Breast epithelium (tissue), 3 donors: ENCODE results near the gene GPR15.

Experiments
- CTCF ChIP-seq, 3 donors: fragments of 450-650 bp; IDR thresholded peaks; one replicate each; pipeline ENCODE4 v1.5.1; 2016 to 2017; ENCODE audit warnings: antibody characterized with exemption in 3 of 3, mild to moderate bottlenecking in 3 of 3, moderate library complexity in 3 of 3
- POLR2A ChIP-seq: fragments of 450-650 bp; IDR thresholded peaks from one replicate; pipeline ENCODE4 v1.6.1; 2016; ENCODE audit warnings: antibody characterized with exemption, mild to moderate bottlenecking, moderate library complexity
- POLR2AphosphoS5 ChIP-seq, 3 donors: sonication (generic); formaldehyde crosslinking; IDR thresholded peaks; one replicate each; pipeline ENCODE4 v1.6.1; 2017; ENCODE audit warnings: antibody characterized with exemption in 3 of 3

GRCh38 chr3:98565237-98565643 is 33.5 kb downstream of the GPR15 start:
- TF ChIP-seq CTCF (IDR thresholded peaks at IDR 0.05) (no peak), POLR2A (no peak), POLR2AphosphoS5 (IDR thresholded peaks at IDR 0.05) (no peak)
